Fibroblast of mammary gland (primary cell): ENCODE data around the gene GTPBP8.

Source experiments
- DNase-seq: peaks from one replicate; pipeline ENCODE4 v3.0.0-alpha.2; 2010; ENCODE audit warnings: low read depth
- H3K4me3 ChIP-seq: 2 replicates; pipeline ENCODE4 v1.5.1; 2011; ENCODE audit warnings: low read depth, mild to moderate bottlenecking, low read length, moderate library complexity; ENCODE audit not compliant: control insufficient read depth
- TF ChIP-seq, protein P1 (sequence below): conservative IDR thresholded peaks from 2 replicates; pipeline ENCODE4 v1.5.1; 2011; ENCODE audit warnings: low read depth, low read length, inconsistent platforms; ENCODE audit not compliant: control insufficient read depth, insufficient read depth

The GTPBP8 gene

DNA sequence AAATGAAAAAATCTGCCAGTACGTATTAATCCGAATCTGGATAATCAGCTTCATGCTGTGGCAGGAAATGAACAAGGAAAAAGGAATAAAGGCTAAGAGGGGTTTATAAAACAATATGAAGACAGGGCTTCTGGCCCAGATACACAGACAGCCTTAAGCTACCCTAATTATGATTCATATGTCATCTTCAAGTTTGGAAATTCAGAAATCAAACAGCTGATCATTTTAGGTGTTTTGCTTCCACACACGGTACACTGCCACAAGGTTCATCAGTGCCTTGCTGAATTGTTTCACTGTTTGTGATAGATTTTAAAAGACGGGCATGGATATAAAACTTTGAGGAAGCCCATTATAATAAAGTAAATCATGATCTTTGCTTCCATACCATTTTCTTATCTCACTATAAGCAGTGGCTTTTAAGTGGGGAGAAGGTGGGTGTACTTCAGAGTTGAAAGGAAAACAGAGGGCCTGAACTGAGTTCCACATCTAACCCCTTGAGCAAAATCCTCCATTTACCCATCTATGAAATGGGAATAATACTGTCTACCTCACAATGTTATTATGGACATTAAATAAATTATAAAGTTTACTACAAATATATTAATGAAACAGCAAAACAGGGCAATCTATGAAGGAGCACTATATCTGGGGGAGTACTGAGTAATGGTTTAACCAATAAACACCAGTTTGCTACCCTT is 15.7 kb downstream of the GTPBP8 start:
- TF ChIP-seq, protein P1, sequence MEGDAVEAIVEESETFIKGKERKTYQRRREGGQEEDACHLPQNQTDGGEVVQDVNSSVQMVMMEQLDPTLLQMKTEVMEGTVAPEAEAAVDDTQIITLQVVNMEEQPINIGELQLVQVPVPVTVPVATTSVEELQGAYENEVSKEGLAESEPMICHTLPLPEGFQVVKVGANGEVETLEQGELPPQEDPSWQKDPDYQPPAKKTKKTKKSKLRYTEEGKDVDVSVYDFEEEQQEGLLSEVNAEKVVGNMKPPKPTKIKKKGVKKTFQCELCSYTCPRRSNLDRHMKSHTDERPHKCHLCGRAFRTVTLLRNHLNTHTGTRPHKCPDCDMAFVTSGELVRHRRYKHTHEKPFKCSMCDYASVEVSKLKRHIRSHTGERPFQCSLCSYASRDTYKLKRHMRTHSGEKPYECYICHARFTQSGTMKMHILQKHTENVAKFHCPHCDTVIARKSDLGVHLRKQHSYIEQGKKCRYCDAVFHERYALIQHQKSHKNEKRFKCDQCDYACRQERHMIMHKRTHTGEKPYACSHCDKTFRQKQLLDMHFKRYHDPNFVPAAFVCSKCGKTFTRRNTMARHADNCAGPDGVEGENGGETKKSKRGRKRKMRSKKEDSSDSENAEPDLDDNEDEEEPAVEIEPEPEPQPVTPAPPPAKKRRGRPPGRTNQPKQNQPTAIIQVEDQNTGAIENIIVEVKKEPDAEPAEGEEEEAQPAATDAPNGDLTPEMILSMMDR: no peak
- DNase-seq: no peak
- H3K4me3 ChIP-seq: no peak overlapping the region

DNA sequence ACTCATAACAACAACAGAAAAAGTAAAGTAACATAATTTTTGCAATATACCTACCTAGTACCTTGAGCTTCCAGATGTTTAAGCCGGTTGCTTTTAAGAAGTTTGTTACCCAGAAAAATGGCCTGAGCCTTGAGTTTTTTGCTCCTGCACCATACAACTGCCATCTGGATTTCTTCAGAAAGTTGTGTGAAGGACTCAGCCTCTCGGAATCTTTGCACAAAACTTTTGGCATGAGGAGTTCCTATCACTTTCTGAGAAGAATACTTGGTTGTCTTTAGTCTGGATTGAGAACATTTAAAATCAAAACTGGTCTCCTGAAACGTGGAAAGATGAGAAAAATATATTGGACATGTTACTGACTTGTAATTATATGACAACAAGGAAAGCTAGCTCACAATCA is 17.3 kb downstream of the GTPBP8 start:
- DNase-seq: no peak
- TF ChIP-seq, protein P1: no peak
- H3K4me3 ChIP-seq: no peak overlapping the region

DNA sequence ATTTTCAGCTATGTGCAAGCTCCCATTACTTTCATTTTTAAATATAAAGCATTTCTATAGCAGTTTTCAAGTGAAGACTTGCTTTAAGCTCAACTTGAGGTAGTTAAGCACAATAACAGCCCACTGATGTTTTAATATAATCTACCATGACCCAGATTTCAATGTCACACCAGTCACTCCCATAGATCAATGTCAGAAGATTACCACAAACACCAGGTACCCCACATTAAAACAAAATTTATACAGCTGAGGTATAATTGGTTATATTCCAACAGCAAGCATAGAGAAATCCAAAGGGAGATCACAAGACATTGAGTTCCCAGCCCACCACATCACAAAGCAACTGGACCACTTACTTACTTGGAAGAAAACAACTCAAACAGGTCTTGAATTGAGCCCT is 22.8 kb downstream of the GTPBP8 start:
- H3K4me3 ChIP-seq: no peak overlapping the region
- TF ChIP-seq, protein P1: no peak
- DNase-seq: no peak

DNA sequence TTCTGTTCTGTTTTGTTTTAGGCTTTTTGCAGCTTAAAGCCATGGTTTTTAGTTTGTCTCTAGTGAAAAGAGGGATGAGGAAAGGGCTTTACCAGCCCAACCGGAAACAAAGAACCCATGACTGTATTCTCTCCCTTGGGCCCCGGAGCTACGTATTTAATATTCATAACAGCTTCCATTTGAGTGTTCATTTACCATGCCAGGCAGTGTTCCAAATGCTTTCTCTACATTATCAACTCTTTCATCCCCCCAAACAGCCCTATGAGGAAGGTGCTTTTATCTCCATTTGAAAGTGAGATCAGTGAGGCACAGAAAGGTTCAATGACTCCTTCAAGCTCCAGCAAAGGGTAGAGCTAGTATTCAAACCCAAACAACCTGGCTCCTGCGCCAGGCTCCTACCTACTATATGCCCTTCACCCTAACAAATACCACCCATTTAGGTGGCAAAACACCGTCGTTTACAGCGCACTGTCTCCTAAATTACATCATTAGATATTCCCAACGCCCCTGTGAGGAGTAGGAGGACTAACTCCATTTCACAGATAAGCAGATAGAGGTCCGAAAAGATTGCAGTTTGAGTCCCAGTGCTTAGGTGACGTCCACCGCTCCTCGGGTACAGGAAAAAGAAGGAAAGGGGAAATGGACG is 27.9 kb downstream of the GTPBP8 start:
- TF ChIP-seq, protein P1: no peak
- peak; percentile 41 for DNase-seq
- peak overlapping the region; percentile 92 for H3K4me3 ChIP-seq

DNA sequence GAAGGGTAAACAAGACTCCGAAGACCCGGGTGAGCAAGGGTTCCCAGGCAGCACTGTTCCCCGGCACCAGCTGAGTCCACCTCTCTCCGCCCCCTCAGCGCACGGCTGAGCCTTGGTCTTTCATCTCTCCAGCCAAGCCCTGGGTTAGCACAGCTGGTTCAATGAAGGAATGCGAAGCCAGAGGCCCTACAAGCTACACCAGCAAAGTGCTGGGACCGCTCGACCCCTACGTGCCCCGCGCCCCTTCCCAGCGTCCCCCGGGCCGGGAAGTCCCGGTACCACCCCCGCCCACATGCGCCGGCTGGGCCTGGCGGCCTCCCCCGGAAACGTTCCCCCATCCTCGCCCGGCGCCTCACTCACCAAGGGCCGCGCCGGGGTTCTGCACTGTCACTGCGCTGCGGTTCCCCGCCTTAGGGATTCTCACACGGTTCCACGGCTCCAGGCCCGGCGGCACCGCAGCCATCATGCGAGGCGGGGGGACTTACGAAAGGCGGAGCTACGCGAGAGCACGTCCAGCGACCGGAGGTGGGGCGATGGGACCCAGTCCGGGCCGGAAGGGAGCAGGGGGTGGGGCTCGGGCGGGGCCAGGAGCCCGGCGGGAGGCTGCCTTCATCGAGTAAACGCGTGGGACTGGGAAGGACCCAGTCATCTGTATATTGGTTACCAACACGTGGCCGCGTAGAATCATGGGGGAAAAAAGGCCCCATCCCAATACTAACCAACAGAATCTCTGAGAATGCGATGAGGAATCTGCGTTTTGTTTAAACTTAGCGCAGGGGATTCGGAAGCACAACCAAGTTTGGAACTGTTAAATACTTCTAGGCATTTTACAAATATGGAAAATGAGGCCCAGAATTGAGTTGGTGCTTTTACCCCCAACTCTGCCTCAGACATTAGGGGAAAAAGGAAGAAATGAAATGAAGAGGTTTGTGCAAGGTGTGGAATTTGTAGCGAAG is 28.7 kb downstream of the GTPBP8 start:
- peak; percentile 88 for DNase-seq
- peak overlapping the region; percentile 92 for H3K4me3 ChIP-seq
- TF ChIP-seq, protein P1: no peak

DNA sequence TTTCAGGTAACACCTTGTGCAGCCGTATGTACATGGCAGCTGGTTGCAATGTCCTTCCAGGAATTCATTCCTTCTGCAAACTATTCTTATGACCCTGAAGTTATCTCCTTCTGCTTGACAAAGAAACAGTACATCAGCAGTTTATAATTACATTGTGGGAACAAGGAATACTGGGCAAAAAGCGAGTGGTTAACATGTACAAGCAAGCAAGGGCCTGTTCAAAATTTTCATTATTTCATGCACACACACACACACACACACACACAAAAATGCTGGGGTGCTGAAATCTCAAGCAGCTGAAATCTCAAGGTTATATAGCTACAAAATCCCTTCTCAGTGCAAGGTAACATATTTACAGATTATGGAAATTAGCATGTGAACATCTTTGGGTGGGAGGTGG is 30.7 kb downstream of the GTPBP8 start:
- TF ChIP-seq, protein P1: no peak
- DNase-seq: no peak
- H3K4me3 ChIP-seq: no peak overlapping the region
